ENCODE data around the gene PRKN. TPM values are rescaled to one million over a fixed set of nuclear protein-coding genes. Genes with fewer than 3 reads are reported as not detected.

The PRKN gene
- total RNA-seq, 1 experiment from 2014 or later, result not detected

DNA sequence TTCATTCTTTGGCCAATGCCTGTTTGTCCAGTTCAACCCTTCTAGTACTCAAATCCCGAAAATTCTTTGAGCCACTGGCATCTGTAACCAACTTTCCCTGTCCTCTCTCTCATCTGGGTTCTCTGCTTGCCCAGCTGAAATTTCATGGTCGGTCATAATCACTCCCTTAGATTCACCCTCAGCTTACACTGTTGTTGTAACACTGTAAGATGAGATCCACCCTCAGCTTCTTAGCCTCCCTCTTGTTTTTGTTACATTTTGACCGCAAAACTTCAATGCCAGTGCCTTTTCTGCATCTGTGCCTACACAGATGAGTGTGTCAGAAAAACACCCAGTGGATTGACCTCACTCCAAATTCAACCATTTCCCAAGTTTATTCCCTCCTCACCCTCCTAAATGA, 1162.6 kb downstream of the PRKN start:
- DNase-seq, result no peak
- H4K20me1 ChIP-seq (ENCODE audit: insufficient read depth), result no peaks in the 10 kb centered on the region
- H3K4me2 ChIP-seq, result no peak overlapping the region
- H3K27me3 ChIP-seq (ENCODE audit: insufficient read depth, low read depth), result peaks cover 11% of the 10 kb centered on the region
- H3K9me2 ChIP-seq (ENCODE audit: insufficient read depth), result no peaks in the 10 kb centered on the region
- H3K27ac ChIP-seq, result no peak overlapping the region
- BruUV-seq (replicated peaks), result no TSS peak
- CTCF ChIA-PET, result no interaction called here
- POLR2A ChIA-PET (ENCODE audit: unreplicated experiment), result no interaction called here
- H3F3A ChIP-seq (ENCODE audit: insufficient read depth, low read depth), result no peaks in the 10 kb centered on the region
- H3K4me1 ChIP-seq (replicated peaks; ENCODE audit: insufficient read depth), result no peaks in the 10 kb centered on the region
- H3K9me3 ChIP-seq (ENCODE audit: insufficient read depth, low read depth), result no peaks in the 10 kb centered on the region
- no peak overlapping the region for H3K4me3 ChIP-seq
- intact Hi-C loops (cut with micrococcal nuclease; ENCODE audit: unreplicated experiment), result no loop called here
- H3K79me2 ChIP-seq (ENCODE audit: low read depth), result no peaks in the 10 kb centered on the region
- H2AFZ ChIP-seq, result no peak overlapping the region
- TF ChIP-seq EZH2 (IDR thresholded peaks at IDR 0.05; ENCODE audit: low read depth) (no peak), CTCF (conservative IDR thresholded peaks at IDR 0.05) (no peak)
- no peaks in the 10 kb centered on the region for H3K36me3 ChIP-seq (ENCODE audit: low read depth)

- CTCF ChIA-PET, result no interaction called here
- intact Hi-C loops (cut with micrococcal nuclease; ENCODE audit: unreplicated experiment), result no loop called here
- Histone ChIP-seq H3K4me3 (no peak overlapping the region), H4K20me1 (ENCODE audit: insufficient read depth) (no peaks in the 10 kb centered on the region), H3K27ac (no peak overlapping the region), H3K9me2 (ENCODE audit: insufficient read depth) (no peaks in the 10 kb centered on the region), H3K27me3 (ENCODE audit: insufficient read depth, low read depth) (peaks cover 11% of the 10 kb centered on the region), H3K9me3 (ENCODE audit: insufficient read depth, low read depth) (no peaks in the 10 kb centered on the region), H3K4me1 (replicated peaks; ENCODE audit: insufficient read depth) (no peaks in the 10 kb centered on the region), H3K36me3 (ENCODE audit: low read depth) (no peaks in the 10 kb centered on the region), H3K4me2 (no peak overlapping the region), H2AFZ (no peak overlapping the region), H3K79me2 (ENCODE audit: low read depth) (no peaks in the 10 kb centered on the region), H3F3A (ENCODE audit: insufficient read depth, low read depth) (no peaks in the 10 kb centered on the region)
- no peak for TF ChIP-seq EZH2 (IDR thresholded peaks at IDR 0.05; ENCODE audit: low read depth)
- TF ChIP-seq CTCF (conservative IDR thresholded peaks at IDR 0.05), result no peak
- no peak for DNase-seq
- POLR2A ChIA-PET (ENCODE audit: unreplicated experiment), result no interaction called here
- BruUV-seq (replicated peaks), result no TSS peak
These were observed 1165.7 kb downstream of the PRKN start for GRCh38 chr6:161561908-161562307.

DNA sequence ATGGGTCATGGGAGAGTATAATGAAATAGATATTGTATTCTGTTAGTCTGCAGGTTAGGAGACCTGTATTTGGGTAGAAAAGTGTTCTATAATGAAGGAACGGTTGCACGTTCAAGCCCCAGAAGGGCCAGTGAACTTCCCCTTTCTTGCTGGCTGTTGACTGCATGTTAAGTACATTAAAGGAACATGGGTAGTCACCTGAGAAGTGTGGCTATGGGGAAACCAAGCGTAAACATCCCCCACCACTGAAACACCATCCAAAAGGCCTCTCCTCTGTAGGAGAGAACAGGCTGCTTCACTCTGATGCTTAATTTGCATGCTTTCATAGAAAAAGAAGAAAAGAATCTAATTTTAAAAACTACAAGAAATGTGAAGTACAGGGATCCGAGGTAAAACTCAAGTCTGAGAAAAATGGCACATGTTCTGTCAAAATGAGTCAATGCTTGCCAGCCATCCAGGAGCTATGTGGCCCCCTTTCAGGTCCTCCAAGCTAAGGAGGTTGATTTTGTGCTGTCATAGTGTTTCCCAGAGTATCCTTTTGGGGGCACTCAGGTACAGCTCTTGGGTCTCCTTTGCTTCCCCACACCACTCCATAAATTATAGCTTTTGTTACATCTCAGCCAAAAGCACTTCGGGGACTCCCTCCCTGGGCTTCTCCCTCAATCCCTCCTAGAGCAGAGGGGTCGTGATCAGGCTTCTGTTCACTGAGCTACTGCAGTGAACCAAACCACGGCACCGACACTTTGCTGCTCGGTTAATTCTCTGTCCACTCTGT, 1170.0 kb downstream of the PRKN start:
- POLR2A ChIA-PET (ENCODE audit: unreplicated experiment), result no interaction called here
- H4K20me1 ChIP-seq (ENCODE audit: insufficient read depth), result no peaks in the 10 kb centered on the region
- no peaks in the 10 kb centered on the region for H3F3A ChIP-seq (ENCODE audit: insufficient read depth, low read depth)
- no peaks in the 10 kb centered on the region for H3K4me1 ChIP-seq (replicated peaks; ENCODE audit: insufficient read depth)
- H3K9me2 ChIP-seq (ENCODE audit: insufficient read depth), result no peaks in the 10 kb centered on the region
- DNase-seq, result peak in 1 of 2 experiments; percentile 35
- no peak overlapping the region for H3K4me3 ChIP-seq
- no TSS peak for BruUV-seq (replicated peaks)
- H3K9me3 ChIP-seq (ENCODE audit: insufficient read depth, low read depth), result no peaks in the 10 kb centered on the region
- intact Hi-C loops (cut with micrococcal nuclease; ENCODE audit: unreplicated experiment), result no loop called here
- TF ChIP-seq CTCF (conservative IDR thresholded peaks at IDR 0.05) (no peak), EZH2 (IDR thresholded peaks at IDR 0.05; ENCODE audit: low read depth) (no peak)
- no peak overlapping the region for H3K4me2 ChIP-seq
- H3K27me3 ChIP-seq (ENCODE audit: insufficient read depth, low read depth), result peaks cover 11% of the 10 kb centered on the region
- CTCF ChIA-PET, result no interaction called here
- no peak overlapping the region for H2AFZ ChIP-seq
- no peaks in the 10 kb centered on the region for H3K79me2 ChIP-seq (ENCODE audit: low read depth)
- H3K27ac ChIP-seq, result no peak overlapping the region
- H3K36me3 ChIP-seq (ENCODE audit: low read depth), result no peaks in the 10 kb centered on the region
